NCI-H1092 (cell line): ENCODE measurements around the gene USP38.

Experiments used
- DNase-seq: peaks from one replicate; lab custom pipeline; 2025; lab: John Stamatoyannopoulos, UW

Gene USP38

DNA sequence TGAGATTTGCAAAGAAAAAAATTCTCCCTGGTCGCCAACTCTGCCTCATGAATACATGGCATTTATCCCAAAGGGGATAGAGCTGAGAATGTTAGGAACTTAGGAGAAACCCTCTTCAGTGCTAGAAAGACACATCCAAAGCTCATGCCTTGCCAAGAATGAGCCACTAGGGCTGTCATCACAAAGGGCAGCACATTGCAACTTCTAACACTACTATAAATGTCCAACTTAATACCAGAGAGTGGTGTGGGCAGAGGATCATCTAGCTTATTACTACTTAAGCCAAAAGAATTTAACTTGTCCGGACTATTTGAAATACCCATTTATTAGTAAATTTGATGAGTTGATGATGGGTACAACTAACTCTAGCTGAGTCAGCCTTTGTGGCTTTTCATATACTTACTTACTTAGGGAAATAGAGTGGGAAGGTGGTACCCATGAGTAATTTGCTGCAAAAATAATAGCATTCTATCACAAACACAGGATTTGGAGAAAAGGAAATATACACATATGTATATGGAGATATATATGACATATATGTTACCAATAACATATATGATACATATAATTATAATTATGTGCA, 85.6 kb downstream of the USP38 start:
- DNase-seq: no peak
